Measurements from ENCODE around the gene GIT1. TPM values are rescaled to one million over a fixed set of nuclear protein-coding genes. Genes with fewer than 3 reads are reported as not detected.
A peak's percentile ranks its signal among the peaks of the same experiment; 100 is the strongest.

The GIT1 gene
- total RNA-seq, 1 donor from 2014 or later: 54.9 TPM

DNA sequence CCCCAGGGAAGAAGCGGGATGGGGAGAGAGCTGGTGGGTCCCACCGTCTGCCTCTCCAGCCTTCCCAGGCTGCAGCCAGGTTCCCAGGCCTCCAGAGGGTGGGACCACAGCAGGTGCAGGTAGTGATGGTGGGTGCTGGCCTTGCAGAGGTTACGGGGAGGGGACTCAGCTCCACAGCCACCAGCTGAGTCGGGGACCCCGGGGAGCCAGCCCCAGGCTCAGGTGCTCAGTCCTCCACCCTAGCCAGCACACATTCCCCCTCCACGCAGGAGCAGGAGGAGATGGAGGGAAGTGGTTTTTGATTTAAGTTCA lies 15.9 kb downstream of the GIT1 start:
- peaks cover 9% of the 10 kb centered on the region for H3K27me3 Mint-ChIP-seq
- H3K4me3 Mint-ChIP-seq (ENCODE audit: low read depth): no peak overlapping the region
- H3K4me1 Mint-ChIP-seq (ENCODE audit: low read depth): peaks cover 14% of the 10 kb centered on the region
- H3K27ac Mint-ChIP-seq: no peak overlapping the region
- DNase-seq (ENCODE audit: low spot score, unreplicated experiment): no peak
- peaks cover 11% of the 10 kb centered on the region for H3K36me3 Mint-ChIP-seq (ENCODE audit: insufficient read depth)
- TF ChIP-seq CTCF (IDR thresholded peaks at IDR 0.05; ENCODE audit: unreplicated experiment): no peak
- no peaks in the 10 kb centered on the region for H3K9me3 Mint-ChIP-seq (ENCODE audit: low read depth)

DNA sequence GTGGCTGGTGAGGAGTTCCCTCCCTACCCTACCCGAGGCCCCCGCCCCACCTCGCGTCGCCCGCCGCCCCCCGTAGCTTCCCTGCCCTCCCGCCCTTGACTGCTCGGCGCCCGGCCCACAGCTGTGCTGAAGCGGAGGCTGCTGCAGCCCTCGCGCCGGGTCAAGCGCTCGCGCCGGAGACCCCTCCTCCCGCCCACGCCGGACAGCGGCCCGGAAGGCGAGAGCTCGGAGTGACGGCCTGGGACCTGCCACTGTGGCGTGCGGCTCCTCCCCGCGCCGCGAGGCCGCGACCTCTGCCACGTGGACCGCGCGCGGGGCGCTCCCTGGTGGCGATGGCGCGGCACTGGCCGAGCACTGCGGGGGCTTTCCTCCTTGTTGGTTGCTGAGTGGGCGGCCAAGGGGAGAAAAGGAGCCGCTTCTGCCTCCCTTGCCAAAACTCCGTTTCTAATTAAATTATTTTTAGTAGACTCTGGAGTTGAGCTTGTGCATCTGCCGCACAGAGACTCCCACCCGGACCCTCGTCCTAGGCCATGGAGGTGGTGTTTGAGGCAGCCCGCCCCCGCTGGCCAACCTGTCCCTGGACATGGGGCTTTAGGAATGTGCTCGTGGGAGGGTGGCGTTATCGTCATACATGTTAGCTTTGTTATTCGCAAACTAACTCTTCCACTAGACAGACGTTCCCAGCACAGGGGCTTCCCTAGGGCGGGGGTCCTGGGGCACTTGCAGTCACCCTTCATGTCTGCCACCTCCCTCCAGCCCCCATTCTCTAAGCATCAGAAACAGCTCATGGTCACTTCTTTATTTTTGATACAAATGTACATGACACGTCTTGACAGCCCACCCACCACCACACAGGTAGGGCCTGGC lies 16.5 kb downstream of the GIT1 start:
- H3K27me3 Mint-ChIP-seq: peaks cover 11% of the 10 kb centered on the region
- H3K9me3 Mint-ChIP-seq (ENCODE audit: low read depth): no peaks in the 10 kb centered on the region
- peak; percentile 82 for TF ChIP-seq CTCF (IDR thresholded peaks at IDR 0.05; ENCODE audit: unreplicated experiment)
- H3K4me3 Mint-ChIP-seq (ENCODE audit: low read depth): no peak overlapping the region
- DNase-seq (ENCODE audit: low spot score, unreplicated experiment): peak; percentile 59
- H3K4me1 Mint-ChIP-seq (ENCODE audit: low read depth): peaks cover 17% of the 10 kb centered on the region
- peaks cover 9% of the 10 kb centered on the region for H3K36me3 Mint-ChIP-seq (ENCODE audit: insufficient read depth)
- no peak overlapping the region for H3K27ac Mint-ChIP-seq

DNA sequence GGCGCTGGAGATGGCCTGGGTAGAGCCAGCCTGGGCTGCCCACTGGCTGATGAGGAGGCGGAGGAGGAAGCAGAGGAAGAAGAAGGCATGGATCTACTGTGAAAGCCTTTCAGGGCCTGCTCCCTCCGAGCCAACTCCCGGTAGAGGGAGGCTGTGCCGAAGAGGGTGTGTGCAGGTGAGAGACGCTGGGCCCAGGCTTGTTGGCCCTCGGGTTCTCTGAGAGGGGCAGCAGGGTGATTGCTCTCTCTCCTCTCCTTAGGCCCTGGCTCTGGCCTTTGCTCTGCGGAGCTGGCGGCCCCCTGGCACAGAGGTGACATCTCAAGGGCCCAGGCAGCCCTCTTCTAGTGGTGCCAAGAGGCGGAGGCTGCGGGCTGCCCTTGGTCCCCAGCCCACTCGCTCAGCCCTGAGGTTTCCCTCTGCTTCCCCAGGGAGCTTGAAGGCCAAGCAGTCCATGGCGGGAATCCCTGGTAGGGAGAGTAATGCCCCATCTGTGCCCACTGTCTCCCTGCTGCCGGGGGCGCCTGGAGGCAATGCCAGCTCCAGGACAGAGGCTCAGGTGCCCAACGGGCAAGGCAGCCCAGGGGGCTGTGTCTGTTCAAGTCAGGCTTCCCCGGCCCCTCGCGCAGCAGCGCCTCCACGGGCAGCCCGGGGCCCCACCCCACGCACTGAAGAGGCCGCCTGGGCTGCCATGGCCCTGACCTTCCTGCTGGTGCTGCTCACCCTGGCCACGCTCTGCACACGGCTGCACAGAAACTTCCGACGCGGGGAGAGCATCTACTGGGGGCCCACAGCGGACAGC lies 17.4 kb downstream of the GIT1 start:
- H3K27me3 Mint-ChIP-seq: peaks cover 11% of the 10 kb centered on the region
- no peak overlapping the region for H3K4me3 Mint-ChIP-seq (ENCODE audit: low read depth)
- H3K9me3 Mint-ChIP-seq (ENCODE audit: low read depth): no peaks in the 10 kb centered on the region
- TF ChIP-seq CTCF (IDR thresholded peaks at IDR 0.05; ENCODE audit: unreplicated experiment): no peak
- H3K4me1 Mint-ChIP-seq (ENCODE audit: low read depth): peaks cover 17% of the 10 kb centered on the region
- no peak overlapping the region for H3K27ac Mint-ChIP-seq
- DNase-seq (ENCODE audit: low spot score, unreplicated experiment): no peak
- H3K36me3 Mint-ChIP-seq (ENCODE audit: insufficient read depth): peaks cover 7% of the 10 kb centered on the region

GRCh38 chr17:29571486-29571882 lies 18.0 kb downstream of the GIT1 start:
- no peak overlapping the region for H3K4me3 Mint-ChIP-seq (ENCODE audit: low read depth)
- H3K27me3 Mint-ChIP-seq: peaks cover 11% of the 10 kb centered on the region
- peaks cover 7% of the 10 kb centered on the region for H3K36me3 Mint-ChIP-seq (ENCODE audit: insufficient read depth)
- no peak for TF ChIP-seq CTCF (IDR thresholded peaks at IDR 0.05; ENCODE audit: unreplicated experiment)
- peaks cover 17% of the 10 kb centered on the region for H3K4me1 Mint-ChIP-seq (ENCODE audit: low read depth)
- no peak for DNase-seq (ENCODE audit: low spot score, unreplicated experiment)
- no peak overlapping the region for H3K27ac Mint-ChIP-seq
- H3K9me3 Mint-ChIP-seq (ENCODE audit: low read depth): no peaks in the 10 kb centered on the region

DNA sequence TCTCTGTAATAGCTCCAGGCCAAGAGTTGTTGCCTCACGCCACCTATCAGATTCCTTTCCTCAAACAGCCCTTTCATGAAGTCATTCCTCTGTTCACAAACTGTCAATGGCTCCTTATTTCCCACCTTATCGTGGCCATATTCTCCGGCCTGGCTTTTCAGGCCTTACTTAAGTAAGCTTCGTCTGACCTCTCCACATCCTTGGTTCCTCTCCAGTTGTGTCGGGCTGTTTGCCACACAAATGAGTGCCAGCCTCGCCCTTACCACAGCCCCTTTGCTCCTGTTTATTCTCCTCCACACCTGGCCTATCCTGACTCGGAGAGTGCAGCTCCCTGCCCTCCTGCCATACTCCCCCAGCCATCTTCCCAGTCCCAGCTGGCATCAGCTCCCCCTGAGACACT lies 18.9 kb downstream of the GIT1 start:
- Mint-ChIP-seq H3K27me3 (peaks cover 19% of the 10 kb centered on the region), H3K36me3 (ENCODE audit: insufficient read depth) (peaks cover 7% of the 10 kb centered on the region), H3K4me3 (ENCODE audit: low read depth) (peak overlapping the region; percentile 48), H3K27ac (no peak overlapping the region), H3K4me1 (ENCODE audit: low read depth) (peaks cover 21% of the 10 kb centered on the region), H3K9me3 (ENCODE audit: low read depth) (no peaks in the 10 kb centered on the region)
- DNase-seq (ENCODE audit: low spot score, unreplicated experiment): no peak
- TF ChIP-seq CTCF (IDR thresholded peaks at IDR 0.05; ENCODE audit: unreplicated experiment): no peak

Data from progenitor cell of endocrine pancreas (in vitro differentiated cells).